GM23338 (cell line): Measurements from ENCODE around the gene APOL5. TPM values are rescaled to one million over a fixed set of nuclear protein-coding genes. Genes with fewer than 3 reads are reported as not detected.

Source experiments
- ATAC-seq: fragments of 200-7000 bp; cut with Tn5 transposase; 3 replicates; pipeline ENCODE4 v1.9.1; 2020
- DNase-seq: peaks from one replicate; pipeline ENCODE4 v3.0.0-alpha.2; 2015; ENCODE audit warnings: low spot score
- H2AFZ ChIP-seq: fragments of 200-600 bp; sonication (generic); 2 replicates; pipeline ENCODE4 v1.8.0; 2016; ENCODE audit warnings: antibody characterized with exemption, mild to moderate bottlenecking, moderate library complexity
- H3F3A ChIP-seq: fragments of 200-600 bp; sonication (generic); replicated peaks from 2 replicates; pipeline ENCODE4 v1.8.0; 2017; ENCODE audit warnings: antibody characterized with exemption, mixed run types, low read depth
- H3K27ac ChIP-seq: fragments of 200-600 bp; sonication (generic); 2 replicates; pipeline ENCODE4 v1.6.1; 2016; ENCODE audit warnings: low read depth
- H3K27me3 ChIP-seq: fragments of 200-600 bp; sonication (generic); 2 replicates; pipeline ENCODE4 v1.8.0; 2016; ENCODE audit warnings: mild to moderate bottlenecking, mixed run types, moderate library complexity; ENCODE audit not compliant: insufficient read depth
- H3K36me3 ChIP-seq: fragments of 200-600 bp; sonication (generic); 2 replicates; pipeline ENCODE4 v1.8.0; 2016; ENCODE audit warnings: mild to moderate bottlenecking; ENCODE audit not compliant: insufficient read depth
- H3K4me1 ChIP-seq: fragments of 200-600 bp; sonication (generic); 2 replicates; pipeline ENCODE4 v1.8.0; 2016; ENCODE audit warnings: mild to moderate bottlenecking, moderate library complexity; ENCODE audit not compliant: insufficient read depth
- H3K4me2 ChIP-seq: fragments of 200-600 bp; sonication (generic); 2 replicates; pipeline ENCODE4 v1.7.1; 2017; ENCODE audit warnings: mixed run types
- H3K4me3 ChIP-seq: fragments of 200-600 bp; sonication (generic); 2 replicates; pipeline ENCODE4 v1.6.1; 2016; ENCODE audit warnings: mixed run types
- H3K79me2 ChIP-seq: fragments of 200-600 bp; sonication (generic); replicated peaks from 2 replicates; pipeline ENCODE4 v1.8.0; 2017; ENCODE audit warnings: mild to moderate bottlenecking; ENCODE audit not compliant: insufficient read depth
- H3K9me2 ChIP-seq: fragments of 200-600 bp; sonication (generic); 2 replicates; pipeline ENCODE4 v1.8.0; 2017; ENCODE audit not compliant: insufficient read depth
- H4K20me1 ChIP-seq: fragments of 200-600 bp; sonication (generic); replicated peaks from 2 replicates; pipeline ENCODE4 v1.8.0; 2017; ENCODE audit warnings: mild to moderate bottlenecking; ENCODE audit not compliant: insufficient read depth
- H3K27ac Mint-ChIP-seq: 2 replicates; pipeline ENCODE4 v1.8.0; 2020; ENCODE audit warnings: inconsistent platforms, mild to moderate bottlenecking, moderate library complexity, mixed read lengths
- H3K27me3 Mint-ChIP-seq: 3 replicates; pipeline ENCODE4 v1.8.0; 2022; ENCODE audit warnings: low read depth, mild to moderate bottlenecking, moderate library complexity, mixed read lengths, inconsistent platforms; ENCODE audit not compliant: insufficient read depth, poor library complexity
- H3K36me3 Mint-ChIP-seq: 3 replicates; pipeline ENCODE4 v1.8.0; 2021; ENCODE audit warnings: low read depth, mild to moderate bottlenecking, inconsistent platforms, moderate library complexity, mixed read lengths
- H3K4me1 Mint-ChIP-seq: 3 replicates; pipeline ENCODE4 v1.8.0; 2020; ENCODE audit warnings: mild to moderate bottlenecking, inconsistent platforms, mixed read lengths
- H3K4me3 Mint-ChIP-seq: 3 replicates; pipeline ENCODE4 v1.8.0; 2021; ENCODE audit warnings: moderate library complexity, mild to moderate bottlenecking, inconsistent platforms, mixed read lengths
- H3K9me3 Mint-ChIP-seq: 3 replicates; pipeline ENCODE4 v1.8.0; 2020; ENCODE audit warnings: moderate library complexity, mild to moderate bottlenecking, inconsistent platforms, mixed read lengths
- CREB1 ChIP-seq: fragments of 250-450 bp; sonication (Bioruptor Pico); IDR thresholded peaks from 2 replicates; pipeline ENCODE4 v1.5.0; 2020; ENCODE audit warnings: low read depth, mild to moderate bottlenecking, moderate library complexity
- CTCF ChIP-seq, 2 experiments: fragments of 200-600 bp in 1 of 2; sonication (generic) in 1 of 2; conservative IDR thresholded peaks; 2 replicates each; pipeline versions ENCODE4 v1.5.1 to v1.6.1; 2016 to 2017; ENCODE audit warnings: antibody characterized with exemption in 2 of 2, low read depth in 2 of 2, mild to moderate bottlenecking in 2 of 2, moderate library complexity in 1 of 2
- ETS1 ChIP-seq: IDR thresholded peaks from 2 replicates; pipeline ENCODE4 v1.6.1; 2016; ENCODE audit warnings: antibody characterized with exemption
- EZH2 ChIP-seq: fragments of 200-600 bp; sonication (generic); IDR thresholded peaks from one replicate; pipeline ENCODE4 v1.8.0; 2017; ENCODE audit warnings: antibody characterized with exemption, mild to moderate bottlenecking, low read depth; ENCODE audit not compliant: unreplicated experiment
- EZH2phosphoT487 ChIP-seq: fragments of 200-600 bp; sonication (generic); IDR thresholded peaks from one replicate; pipeline ENCODE4 v1.8.1; 2018; ENCODE audit warnings: antibody characterized with exemption; ENCODE audit not compliant: unreplicated experiment
- JUNB ChIP-seq: IDR thresholded peaks from one replicate; pipeline ENCODE4 v1.6.1; 2016; ENCODE audit warnings: antibody characterized with exemption; ENCODE audit not compliant: unreplicated experiment
- NANOG ChIP-seq: IDR thresholded peaks from 2 replicates; pipeline ENCODE4 v1.6.1; 2016; ENCODE audit warnings: antibody characterized with exemption, borderline replicate concordance
- POLR2AphosphoS5 ChIP-seq: IDR thresholded peaks from 2 replicates; pipeline ENCODE4 v1.6.1; 2016; ENCODE audit warnings: antibody characterized with exemption, low read depth
- STAT1 ChIP-seq: IDR thresholded peaks from one replicate; pipeline ENCODE4 v1.6.1; 2016; ENCODE audit warnings: antibody characterized with exemption; ENCODE audit not compliant: unreplicated experiment
- ZNF114 ChIP-seq: fragments of 250-450 bp; sonication (Bioruptor Pico); IDR thresholded peaks from 2 replicates; pipeline ENCODE4 v1.5.0; 2020; ENCODE audit warnings: mild to moderate bottlenecking, moderate library complexity
- ZNF331 ChIP-seq: fragments of 250-450 bp; sonication (Bioruptor Pico); IDR thresholded peaks from 2 replicates; pipeline ENCODE4 v1.5.0; 2020; ENCODE audit warnings: low read depth, mild to moderate bottlenecking, moderate library complexity
- ZNF462 ChIP-seq: fragments of 250-450 bp; sonication (Bioruptor Pico); IDR thresholded peaks from 2 replicates; pipeline ENCODE4 v1.5.0; 2020; ENCODE audit warnings: mild to moderate bottlenecking, moderate library complexity
- polyA plus RNA-seq: library from polyadenylated mRNA; unstranded; fragments of >200 nt; fragmentation: Nextera tagmentation; extraction: Ambion mirVana; gene quantifications from 2 replicates; pipeline ENCODE4 v1.2.1, GENCODE V29; 2016
- total RNA-seq: library from RNA; depleted of rRNA; stranded (reverse); fragments of >200 nt; shearing (Covaris generic); gene quantifications from 2 replicates; pipeline ENCODE4 v1.2.3, GENCODE V29; 2014
- TF ChIP-seq, protein P1 (sequence below): IDR thresholded peaks from one replicate; pipeline ENCODE4 v1.6.1; 2018; ENCODE audit warnings: antibody characterized with exemption; ENCODE audit not compliant: unreplicated experiment

Gene APOL5
- total and polyA plus RNA-seq, 2 experiments from 2014 or later, result not detected

DNA sequence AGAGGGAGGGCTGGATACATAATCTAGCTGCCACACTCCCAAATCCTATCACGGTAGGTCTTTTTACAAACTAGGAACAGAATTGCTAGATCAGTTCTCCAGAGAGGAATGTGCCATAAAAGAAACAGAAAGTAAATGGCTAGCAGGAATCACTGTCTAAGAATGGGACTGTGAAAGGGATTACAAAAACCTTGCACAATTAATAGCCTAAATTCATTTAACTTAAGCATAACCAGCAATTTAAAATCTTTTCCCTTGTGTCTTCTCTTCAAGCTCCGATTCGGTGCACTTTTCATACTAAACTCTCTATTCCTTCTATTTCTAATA lies 35.2 kb downstream of the APOL5 start:
- Histone ChIP-seq H3K9me2 (no peaks in the 10 kb centered on the region), H3K27ac (peak overlapping the region; percentile 68), H3K4me2 (peak overlapping the region; percentile 50), H3K4me1 (peaks cover 56% of the 10 kb centered on the region), H4K20me1 (no peaks in the 10 kb centered on the region), H3K36me3 (no peaks in the 10 kb centered on the region; the same call in 1 of the 2 replicates), H3K79me2 (no peaks in the 10 kb centered on the region), H3K27me3 (no peaks in the 10 kb centered on the region), H3F3A (no peaks in the 10 kb centered on the region), H3K4me3 (no peak overlapping the region), H2AFZ (no peak overlapping the region)
- peak overlapping the region; percentile 10 for H3K27ac Mint-ChIP-seq
- ATAC-seq, result no peak
- peaks cover 3% of the 10 kb centered on the region; the same call in 1 of the 3 replicates for H3K36me3 Mint-ChIP-seq
- no peaks in the 10 kb centered on the region for H3K9me3 Mint-ChIP-seq
- no peak for DNase-seq
- peaks cover 51% of the 10 kb centered on the region for H3K4me1 Mint-ChIP-seq
- H3K4me3 Mint-ChIP-seq, result no peak overlapping the region
- TF ChIP-seq EZH2phosphoT487 (no peak), CTCF (conservative IDR thresholded peaks at IDR 0.05; ENCODE audit: low read depth in 2 of 2) (no peak), ETS1 (no peak), ZNF331 (CRISPR knock-in tag) (no peak), CREB1 (CRISPR knock-in tag) (no peak), NANOG (no peak), EZH2 (no peak), JUNB (no peak), ZNF462 (CRISPR knock-in tag) (no peak), ZNF114 (CRISPR knock-in tag) (no peak), POLR2AphosphoS5 (no peak), STAT1 (no peak)
- TF ChIP-seq, protein P1, sequence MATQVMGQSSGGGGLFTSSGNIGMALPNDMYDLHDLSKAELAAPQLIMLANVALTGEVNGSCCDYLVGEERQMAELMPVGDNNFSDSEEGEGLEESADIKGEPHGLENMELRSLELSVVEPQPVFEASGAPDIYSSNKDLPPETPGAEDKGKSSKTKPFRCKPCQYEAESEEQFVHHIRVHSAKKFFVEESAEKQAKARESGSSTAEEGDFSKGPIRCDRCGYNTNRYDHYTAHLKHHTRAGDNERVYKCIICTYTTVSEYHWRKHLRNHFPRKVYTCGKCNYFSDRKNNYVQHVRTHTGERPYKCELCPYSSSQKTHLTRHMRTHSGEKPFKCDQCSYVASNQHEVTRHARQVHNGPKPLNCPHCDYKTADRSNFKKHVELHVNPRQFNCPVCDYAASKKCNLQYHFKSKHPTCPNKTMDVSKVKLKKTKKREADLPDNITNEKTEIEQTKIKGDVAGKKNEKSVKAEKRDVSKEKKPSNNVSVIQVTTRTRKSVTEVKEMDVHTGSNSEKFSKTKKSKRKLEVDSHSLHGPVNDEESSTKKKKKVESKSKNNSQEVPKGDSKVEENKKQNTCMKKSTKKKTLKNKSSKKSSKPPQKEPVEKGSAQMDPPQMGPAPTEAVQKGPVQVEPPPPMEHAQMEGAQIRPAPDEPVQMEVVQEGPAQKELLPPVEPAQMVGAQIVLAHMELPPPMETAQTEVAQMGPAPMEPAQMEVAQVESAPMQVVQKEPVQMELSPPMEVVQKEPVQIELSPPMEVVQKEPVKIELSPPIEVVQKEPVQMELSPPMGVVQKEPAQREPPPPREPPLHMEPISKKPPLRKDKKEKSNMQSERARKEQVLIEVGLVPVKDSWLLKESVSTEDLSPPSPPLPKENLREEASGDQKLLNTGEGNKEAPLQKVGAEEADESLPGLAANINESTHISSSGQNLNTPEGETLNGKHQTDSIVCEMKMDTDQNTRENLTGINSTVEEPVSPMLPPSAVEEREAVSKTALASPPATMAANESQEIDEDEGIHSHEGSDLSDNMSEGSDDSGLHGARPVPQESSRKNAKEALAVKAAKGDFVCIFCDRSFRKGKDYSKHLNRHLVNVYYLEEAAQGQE, result no peak
- peaks cover 1% of the 10 kb centered on the region for H3K27me3 Mint-ChIP-seq
